ENCODE measurements around the gene RNF157. TPM values are rescaled to one million over a fixed set of nuclear protein-coding genes. Genes with fewer than 3 reads are reported as not detected.

RNF157 gene
- total RNA-seq, 1 donor from 2014 or later: 0.20 TPM

GRCh38 chr17:76140661-76141211 lies 99.6 kb downstream of the RNF157 start:
- no peak for DNase-seq (ENCODE audit: low read depth in 2 of 2)

- peak in 1 of 2 donors; percentile 42 for DNase-seq (ENCODE audit: low read depth in 2 of 2)
Measured at GRCh38 chr17:76139801-76140660, 100.3 kb downstream of the RNF157 start.

DNA sequence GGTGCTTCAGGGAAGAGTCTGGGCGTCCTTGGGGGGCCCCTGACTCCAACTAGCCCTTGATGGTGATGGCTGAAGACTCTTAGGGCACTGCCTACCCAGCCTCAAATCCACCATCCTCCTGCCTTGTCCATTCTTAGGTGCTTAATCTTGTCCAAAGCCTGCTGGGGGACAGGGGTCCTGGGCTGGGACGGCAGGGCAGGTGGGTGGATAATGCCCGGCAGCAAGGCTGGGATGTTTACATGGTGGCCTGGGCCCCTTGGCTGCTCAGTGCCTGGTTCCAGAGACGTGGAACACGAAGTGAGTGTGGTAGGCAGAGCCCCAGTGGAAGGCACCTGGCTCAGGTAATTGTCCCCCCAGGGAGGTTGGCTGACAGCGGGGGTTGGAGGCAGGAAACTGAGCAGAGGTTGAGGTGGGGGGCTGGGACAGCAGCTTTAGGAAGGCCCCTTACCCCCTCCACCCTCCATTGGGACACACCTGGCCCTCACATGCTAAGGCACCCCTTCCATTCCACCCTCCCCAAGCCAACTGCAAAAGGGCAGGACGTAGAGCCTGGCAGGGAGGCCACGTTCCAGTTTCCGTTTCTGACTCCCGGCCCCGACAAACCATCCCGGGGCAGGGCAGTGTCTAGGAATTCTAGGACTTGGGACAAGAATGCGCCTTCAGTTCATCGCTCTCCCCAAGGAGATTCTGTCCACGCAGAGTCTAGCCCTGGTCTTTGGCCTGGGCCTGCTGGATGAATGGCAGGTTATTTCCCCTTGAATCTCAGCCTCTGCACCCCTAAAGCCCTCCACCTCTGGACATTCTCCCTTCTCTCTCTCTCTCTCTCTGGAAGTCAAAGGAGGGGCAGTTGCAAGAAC lies 101.2 kb downstream of the RNF157 start:
- no peak for DNase-seq (ENCODE audit: low read depth in 2 of 2)

GRCh38 chr17:76138234-76138895 lies 101.9 kb downstream of the RNF157 start:
- DNase-seq (ENCODE audit: low read depth in 2 of 2): no peak

DNA sequence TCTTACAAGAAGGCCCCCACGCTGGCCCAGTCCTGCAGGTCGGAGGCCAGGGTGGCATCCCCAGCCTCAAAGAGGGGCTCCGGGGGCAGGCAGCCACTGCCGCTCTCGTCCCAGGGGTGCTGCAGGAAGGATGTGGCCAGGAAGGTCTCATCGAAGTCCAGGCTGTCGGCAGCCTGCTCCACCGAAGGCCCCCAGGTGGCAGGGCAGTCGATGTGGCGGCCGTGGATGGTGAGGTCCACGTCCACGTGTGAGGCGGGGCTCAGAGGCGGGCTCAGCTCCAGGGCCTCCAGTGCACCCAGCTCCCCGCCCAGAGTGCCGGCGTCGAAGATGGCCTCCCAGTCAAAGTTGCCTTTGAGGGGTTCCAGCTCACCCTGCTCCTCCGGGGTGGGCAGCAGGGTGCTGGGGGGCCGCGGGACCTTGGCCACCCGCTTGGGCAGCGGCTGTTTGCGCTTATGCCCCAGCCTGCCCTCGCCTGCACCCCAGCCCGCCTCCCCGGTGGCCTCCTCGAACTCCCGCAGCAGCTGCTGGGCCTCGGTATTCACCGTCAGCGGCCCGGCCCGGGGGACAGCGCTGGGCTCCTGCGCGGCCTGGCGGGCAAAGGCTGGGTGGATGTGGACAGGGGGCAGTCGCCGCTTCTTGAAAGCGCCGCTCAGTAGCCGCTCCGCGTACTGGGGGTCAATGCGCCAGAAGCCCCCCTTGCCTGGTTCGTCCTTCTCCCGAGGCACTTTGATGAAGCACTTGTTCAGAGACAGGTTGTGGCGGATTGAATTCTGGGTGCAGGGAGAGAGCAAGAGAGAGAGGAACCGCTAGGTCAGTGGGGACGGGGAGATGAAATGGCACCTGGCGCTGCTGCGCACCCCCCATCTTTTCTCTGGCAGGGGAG lies 102.7 kb downstream of the RNF157 start:
- no peak for DNase-seq (ENCODE audit: low read depth in 2 of 2)

DNA sequence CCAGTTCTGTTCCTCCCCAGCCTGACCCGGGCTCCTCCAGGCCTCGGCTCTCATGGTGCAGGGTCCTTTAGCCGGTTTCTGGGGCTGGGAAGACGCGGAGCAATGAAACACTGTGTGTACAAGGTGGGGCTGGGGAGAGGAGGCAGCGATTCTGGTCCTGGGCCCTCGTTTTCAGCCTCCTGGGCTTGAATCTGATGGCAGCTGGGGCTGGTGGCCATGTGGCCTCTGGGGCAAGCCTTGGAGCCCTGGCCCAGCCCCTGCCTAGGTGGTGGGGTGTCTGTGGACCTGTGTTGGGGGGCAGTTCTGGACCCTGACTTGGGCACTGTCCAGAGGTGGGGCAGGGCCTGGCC lies 103.3 kb downstream of the RNF157 start:
- no peak for DNase-seq (ENCODE audit: low read depth in 2 of 2)

- no peak for DNase-seq (ENCODE audit: low read depth in 2 of 2)
Measured at GRCh38 chr17:76136276-76137000, 103.9 kb downstream of the RNF157 start.

DNA sequence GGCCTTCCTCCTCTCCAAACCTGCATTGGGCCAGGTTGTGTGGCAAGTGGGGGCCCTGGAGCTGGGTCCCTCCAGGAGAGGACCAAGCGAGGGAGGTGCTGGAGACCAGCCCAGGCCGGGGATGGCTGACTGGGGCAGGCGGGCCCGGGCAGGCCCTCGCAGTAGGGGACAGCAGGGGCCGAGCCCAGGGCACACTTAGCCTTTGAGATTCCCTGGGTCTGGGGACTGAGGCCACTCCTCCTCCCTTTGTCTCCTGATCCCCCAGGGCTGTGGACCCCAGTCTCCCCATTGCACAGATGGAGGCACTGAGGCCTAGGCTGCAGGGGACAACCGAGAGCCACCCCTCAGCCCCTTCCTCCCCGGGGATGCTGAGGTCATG lies 104.5 kb downstream of the RNF157 start:
- DNase-seq (ENCODE audit: low read depth in 2 of 2): no peak

- no peak for DNase-seq (ENCODE audit: low read depth in 2 of 2)
Measured at GRCh38 chr17:76134911-76135809, 105.1 kb downstream of the RNF157 start.

DNA sequence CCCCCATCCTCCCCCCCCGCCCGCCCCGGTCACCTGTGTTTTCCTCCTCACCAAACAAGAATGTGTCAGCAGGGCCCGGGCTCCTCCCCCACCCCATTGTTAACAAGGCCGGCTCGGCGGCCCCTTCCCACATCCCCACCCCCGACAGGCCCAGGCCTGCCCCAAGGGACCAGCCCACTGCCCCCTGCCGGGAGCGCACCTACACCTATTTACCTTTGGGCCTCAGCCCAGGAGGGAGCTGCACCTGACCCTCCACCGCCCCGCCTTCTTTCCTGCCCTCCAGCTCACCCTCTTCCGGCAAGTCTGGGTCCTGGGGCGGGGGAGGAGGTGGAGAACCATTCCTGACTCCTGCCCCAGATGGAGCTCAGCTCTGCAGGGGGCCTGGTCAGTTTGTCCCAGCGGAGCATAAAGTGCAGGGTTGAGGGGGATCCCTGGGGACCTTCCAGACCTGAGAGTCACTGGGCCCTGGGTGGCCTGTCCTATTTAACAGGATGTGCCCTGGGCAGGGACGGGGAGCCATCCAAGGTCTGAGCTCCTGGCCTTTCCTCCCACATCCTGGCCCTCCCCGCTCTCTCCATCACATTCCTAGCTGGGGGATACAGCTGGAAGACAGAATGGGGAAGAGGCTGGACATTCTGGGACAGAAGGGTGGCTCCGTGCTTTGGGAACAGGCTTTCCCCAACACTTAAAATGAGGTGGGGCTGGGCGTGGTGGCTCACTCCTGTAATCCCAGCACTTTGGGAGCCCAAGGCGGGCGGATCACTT lies 107.5 kb downstream of the RNF157 start:
- no peak for DNase-seq (ENCODE audit: low read depth in 2 of 2)

GRCh38 chr17:76131692-76132573 lies 108.4 kb downstream of the RNF157 start:
- no peak for DNase-seq (ENCODE audit: low read depth in 2 of 2)

DNA sequence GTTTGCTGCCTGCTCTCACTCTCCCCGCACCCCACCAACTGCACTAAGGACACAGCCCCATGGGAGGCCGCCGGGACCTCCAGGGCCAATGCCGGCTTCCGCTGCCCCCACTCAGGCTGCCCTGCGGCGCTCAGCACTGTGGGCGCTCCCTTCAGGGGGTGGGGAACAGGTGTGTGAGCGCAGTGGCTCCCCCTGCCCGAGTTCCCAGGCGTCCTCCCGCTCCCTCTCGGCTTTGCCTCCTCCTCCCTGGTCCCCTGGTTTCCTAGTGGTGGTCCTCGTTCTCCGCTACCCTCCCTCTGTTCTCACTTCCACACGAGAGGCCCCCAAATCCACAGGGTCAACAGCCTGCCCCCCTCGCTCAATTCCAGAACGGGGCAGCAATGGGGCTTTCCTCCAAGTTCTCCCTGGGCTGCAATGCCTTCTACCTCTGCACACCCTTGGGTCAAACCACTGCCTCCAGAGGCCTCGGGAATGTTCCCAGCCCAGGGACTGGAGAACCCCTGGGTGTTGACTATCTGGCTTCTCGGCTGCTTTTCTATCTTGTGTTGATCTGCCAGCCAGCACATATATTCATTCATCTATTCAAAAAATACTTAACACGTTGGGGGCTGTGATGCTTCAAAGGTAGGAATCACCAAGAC lies 109.1 kb downstream of the RNF157 start:
- no peak for DNase-seq (ENCODE audit: low read depth in 2 of 2)

GRCh38 chr17:76130473-76130872 lies 109.8 kb downstream of the RNF157 start:
- no peak for DNase-seq (ENCODE audit: low read depth in 2 of 2)

DNA sequence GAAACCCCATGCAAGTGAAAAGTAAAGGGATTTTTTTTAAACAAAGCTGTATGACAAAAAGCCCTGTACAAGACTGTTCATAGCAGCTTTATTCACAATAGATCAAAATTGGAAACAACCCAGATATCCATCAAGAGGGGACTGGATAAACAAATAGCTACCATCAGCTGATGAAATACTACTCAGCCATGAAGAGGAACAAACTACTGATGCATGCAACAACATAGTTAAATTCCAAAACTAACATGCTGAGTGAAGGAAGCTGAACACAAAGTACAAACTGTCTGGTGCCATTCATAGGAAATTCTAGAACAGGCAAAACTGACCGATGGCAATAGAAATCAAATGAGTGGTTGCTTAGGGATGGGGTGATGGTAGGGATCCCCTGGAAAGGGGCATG lies 114.4 kb downstream of the RNF157 start:
- no peak for DNase-seq (ENCODE audit: low read depth in 2 of 2)

GRCh38 chr17:76125391-76125675 lies 115.0 kb downstream of the RNF157 start:
- no peak for DNase-seq (ENCODE audit: low read depth in 2 of 2)

DNA sequence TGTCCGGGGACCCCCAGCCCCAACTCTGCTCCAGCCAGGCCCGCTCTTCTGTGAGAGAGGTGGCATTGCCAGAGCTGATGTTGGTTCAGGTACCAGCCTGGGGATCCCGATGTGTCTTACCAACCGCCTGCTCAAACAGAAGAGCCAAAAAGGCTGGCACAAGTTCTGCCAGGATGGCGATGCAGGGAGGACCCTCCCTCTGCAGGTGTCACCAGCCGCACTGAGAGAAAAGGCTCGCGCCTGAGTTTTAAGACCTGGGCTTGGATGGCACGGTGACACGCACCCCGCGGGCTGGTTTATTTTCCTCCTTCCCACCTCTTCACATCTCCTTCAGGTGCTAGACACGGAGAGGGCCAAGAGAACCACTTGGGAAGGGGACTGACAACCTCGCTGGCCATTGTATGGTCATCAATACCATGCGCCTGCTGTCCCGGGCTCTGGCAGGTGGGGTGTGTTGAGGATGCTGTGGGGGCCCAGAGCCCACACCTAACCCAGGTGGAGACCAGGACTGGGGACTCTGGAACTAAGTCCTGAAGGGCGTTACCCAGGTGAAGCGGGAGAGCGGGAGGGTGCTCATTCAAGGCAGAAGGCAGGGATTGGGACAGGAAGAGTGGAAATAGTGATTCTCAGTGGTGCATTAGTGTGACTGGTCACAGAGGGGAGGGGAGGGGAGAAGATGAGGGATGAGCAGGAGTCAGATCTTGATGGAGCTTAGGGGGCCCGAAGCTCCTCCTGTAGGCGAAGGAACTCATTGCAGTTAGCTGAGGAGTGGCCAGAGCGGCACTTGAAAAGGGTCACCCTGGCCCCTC lies 115.5 kb downstream of the RNF157 start:
- DNase-seq (ENCODE audit: low read depth in 2 of 2): no peak

Measured in lung microvascular endothelial cell (primary cell).